ENCODE results near the gene ADH7.

DNA sequence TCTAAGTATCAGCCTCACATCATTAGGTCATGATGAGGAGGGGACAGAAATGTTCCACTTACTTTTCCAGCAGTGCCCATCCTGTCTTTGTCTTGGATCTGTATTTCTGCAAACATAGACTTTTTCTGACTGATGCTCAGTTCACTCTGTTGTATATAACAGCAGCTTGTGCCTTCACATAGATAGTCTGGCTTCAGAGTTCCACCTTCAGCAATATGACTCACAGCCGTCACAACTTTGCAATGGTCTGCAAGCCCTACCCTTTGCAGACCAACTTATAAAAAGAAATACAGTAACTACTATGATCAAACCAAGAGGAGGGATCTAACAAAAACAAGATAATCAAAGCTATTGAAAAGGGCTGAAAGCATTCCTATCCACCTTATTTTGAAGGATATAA is at the start of gene ADH7:
- TF ChIP-seq, protein P1, sequence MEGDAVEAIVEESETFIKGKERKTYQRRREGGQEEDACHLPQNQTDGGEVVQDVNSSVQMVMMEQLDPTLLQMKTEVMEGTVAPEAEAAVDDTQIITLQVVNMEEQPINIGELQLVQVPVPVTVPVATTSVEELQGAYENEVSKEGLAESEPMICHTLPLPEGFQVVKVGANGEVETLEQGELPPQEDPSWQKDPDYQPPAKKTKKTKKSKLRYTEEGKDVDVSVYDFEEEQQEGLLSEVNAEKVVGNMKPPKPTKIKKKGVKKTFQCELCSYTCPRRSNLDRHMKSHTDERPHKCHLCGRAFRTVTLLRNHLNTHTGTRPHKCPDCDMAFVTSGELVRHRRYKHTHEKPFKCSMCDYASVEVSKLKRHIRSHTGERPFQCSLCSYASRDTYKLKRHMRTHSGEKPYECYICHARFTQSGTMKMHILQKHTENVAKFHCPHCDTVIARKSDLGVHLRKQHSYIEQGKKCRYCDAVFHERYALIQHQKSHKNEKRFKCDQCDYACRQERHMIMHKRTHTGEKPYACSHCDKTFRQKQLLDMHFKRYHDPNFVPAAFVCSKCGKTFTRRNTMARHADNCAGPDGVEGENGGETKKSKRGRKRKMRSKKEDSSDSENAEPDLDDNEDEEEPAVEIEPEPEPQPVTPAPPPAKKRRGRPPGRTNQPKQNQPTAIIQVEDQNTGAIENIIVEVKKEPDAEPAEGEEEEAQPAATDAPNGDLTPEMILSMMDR (IDR thresholded peaks at IDR 0.05; ENCODE audit: low read depth, low read length) = no peak
- no peak for TF ChIP-seq POLR2A (IDR thresholded peaks at IDR 0.05; ENCODE audit: extremely low read depth, insufficient read length)
- TF ChIP-seq, protein P2, sequence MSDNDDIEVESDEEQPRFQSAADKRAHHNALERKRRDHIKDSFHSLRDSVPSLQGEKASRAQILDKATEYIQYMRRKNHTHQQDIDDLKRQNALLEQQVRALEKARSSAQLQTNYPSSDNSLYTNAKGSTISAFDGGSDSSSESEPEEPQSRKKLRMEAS (IDR thresholded peaks at IDR 0.05; ENCODE audit: low read depth, low read length) = no peak

Measured in NB4 (cell line).